SJSA1 (cell line): ENCODE measurements around the gene PDLIM5. TPM values are rescaled to one million over a fixed set of nuclear protein-coding genes. Genes with fewer than 3 reads are reported as not detected.

Source experiments
- DNase-seq, 2 experiments: peaks; one replicate each; pipeline ENCODE4 v3.0.0-alpha.2; 2015 to 2020; ENCODE audit warnings: low spot score in 2 of 2, low read depth in 1 of 2
- H3K27ac ChIP-seq: fragments of 250-450 bp; sonication (Bioruptor Pico); 2 replicates; pipeline ENCODE4 v1.5.1; 2020; ENCODE audit warnings: mild to moderate bottlenecking, moderate library complexity
- H3K27me3 ChIP-seq: fragments of 250-450 bp; sonication (Bioruptor Pico); replicated peaks from 2 replicates; pipeline ENCODE4 v1.5.1; 2020; ENCODE audit warnings: mild to moderate bottlenecking, moderate library complexity
- H3K36me3 ChIP-seq: fragments of 250-450 bp; sonication (Bioruptor Pico); 2 replicates; pipeline ENCODE4 v1.5.1; 2020; ENCODE audit warnings: mild to moderate bottlenecking
- H3K4me1 ChIP-seq: fragments of 250-450 bp; sonication (Bioruptor Pico); replicated peaks from 2 replicates; pipeline ENCODE4 v1.6.1; 2021; ENCODE audit warnings: mild to moderate bottlenecking
- H3K4me3 ChIP-seq: fragments of 250-450 bp; sonication (Bioruptor Pico); 2 replicates; pipeline ENCODE4 v1.5.1; 2020; ENCODE audit warnings: mild to moderate bottlenecking
- H3K9me3 ChIP-seq: fragments of 250-450 bp; sonication (Bioruptor Pico); replicated peaks from 2 replicates; pipeline ENCODE4 v1.5.1; 2020; ENCODE audit warnings: mild to moderate bottlenecking
- total RNA-seq: library from RNA; depleted of rRNA; stranded (reverse); fragments of >200 nt; shearing (Covaris generic); gene quantifications from 2 replicates; pipeline ENCODE4 v1.2.3, GENCODE V29; 2014

PDLIM5 gene
- total RNA-seq, 1 experiment from 2014 or later = 133 TPM

DNA sequence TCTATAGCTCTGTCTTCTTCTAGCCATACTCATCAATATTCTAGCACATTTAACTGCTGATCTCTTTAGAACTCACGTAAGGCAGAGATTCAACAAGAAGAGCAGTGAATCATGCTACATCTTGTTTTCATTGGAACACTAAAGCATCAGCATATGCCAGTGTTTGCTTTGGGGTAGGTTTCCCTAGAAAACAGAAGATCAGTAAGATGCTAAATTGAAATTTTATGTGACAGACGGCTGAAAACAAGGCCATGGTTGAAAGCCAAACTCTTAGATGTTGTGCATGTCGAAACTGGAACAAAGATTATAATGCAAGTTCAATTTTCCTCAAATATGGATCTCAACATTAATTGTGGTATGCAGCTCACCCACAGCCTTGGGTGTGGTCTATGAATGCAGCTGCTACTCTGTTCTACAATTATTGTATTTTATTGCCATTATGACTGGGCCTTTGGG is 107.6 kb downstream of the PDLIM5 start:
- Histone ChIP-seq H3K4me3 (no peak overlapping the region), H3K27me3 (no peaks in the 10 kb centered on the region), H3K9me3 (no peaks in the 10 kb centered on the region), H3K4me1 (peaks cover 50% of the 10 kb centered on the region), H3K36me3 (peaks cover 9% of the 10 kb centered on the region; the same call in 1 of the 2 replicates), H3K27ac (no peak overlapping the region)
- DNase-seq = no peak

DNA sequence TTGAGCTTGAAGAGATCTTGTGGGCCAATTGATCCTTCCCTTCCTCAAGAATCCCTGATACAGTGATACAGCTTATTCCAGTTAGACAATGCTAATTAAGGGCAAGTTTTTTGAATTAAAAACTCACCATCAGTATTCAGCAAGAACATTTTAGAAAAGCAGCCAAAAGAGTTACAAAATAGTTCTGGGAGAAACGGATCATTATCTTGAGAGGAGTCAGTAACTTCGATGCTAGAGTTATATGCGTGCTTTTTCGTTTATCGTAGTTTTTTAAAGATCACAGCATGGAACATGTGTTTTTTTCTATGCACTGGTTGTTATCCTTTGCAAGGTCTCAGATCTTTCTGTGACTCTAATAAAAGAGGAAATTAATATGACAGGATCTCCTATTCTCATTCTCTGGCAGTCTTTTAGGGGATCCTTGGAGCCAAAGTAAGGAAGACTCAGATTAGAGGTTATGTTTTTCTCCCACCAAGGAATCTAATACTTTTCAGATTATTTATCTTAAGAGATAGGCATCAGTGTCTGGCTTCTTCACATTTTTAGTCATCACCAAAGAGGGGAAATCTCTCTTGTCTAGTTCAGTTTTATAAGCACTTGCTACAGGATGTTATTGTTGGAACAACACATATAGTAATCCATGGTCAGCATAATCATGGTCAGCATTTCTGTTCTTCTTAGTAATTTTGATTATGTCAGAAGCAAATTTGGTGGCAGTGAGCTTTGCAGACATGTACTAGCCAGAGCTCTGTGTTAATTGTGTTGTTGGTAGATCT is 109.7 kb downstream of the PDLIM5 start:
- DNase-seq = peak in 1 of 2 experiments; percentile 75
- no peak overlapping the region for H3K4me3 ChIP-seq
- no peaks in the 10 kb centered on the region for H3K9me3 ChIP-seq
- no peaks in the 10 kb centered on the region for H3K27me3 ChIP-seq
- peaks cover 50% of the 10 kb centered on the region for H3K4me1 ChIP-seq
- peaks cover 9% of the 10 kb centered on the region; the same call in 1 of the 2 replicates for H3K36me3 ChIP-seq
- peak overlapping the region; percentile 12 for H3K27ac ChIP-seq

DNA sequence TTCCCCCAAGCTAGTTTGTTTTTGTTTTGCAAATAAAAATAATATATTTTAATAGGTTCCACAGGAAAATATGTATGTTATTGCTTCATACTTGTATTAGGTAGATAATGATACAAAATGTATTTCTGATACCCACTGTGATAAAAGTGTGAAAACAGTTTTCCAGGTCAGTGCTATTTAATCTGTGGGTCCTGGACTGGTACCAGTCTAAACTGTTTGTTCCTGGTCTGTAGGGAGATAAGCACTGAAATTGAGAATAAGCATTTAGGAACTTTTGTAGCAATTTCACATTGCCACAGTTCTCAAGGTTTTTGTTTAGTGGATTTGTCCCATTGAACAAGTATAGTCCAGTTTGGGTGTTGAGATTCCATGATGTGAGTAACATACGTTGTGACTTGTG is 110.5 kb downstream of the PDLIM5 start:
- H3K27me3 ChIP-seq = no peaks in the 10 kb centered on the region
- H3K4me1 ChIP-seq = peaks cover 48% of the 10 kb centered on the region
- H3K36me3 ChIP-seq = peaks cover 9% of the 10 kb centered on the region; the same call in 1 of the 2 replicates
- no peak overlapping the region for H3K4me3 ChIP-seq
- DNase-seq = no peak
- H3K9me3 ChIP-seq = no peaks in the 10 kb centered on the region
- H3K27ac ChIP-seq = no peak overlapping the region

DNA sequence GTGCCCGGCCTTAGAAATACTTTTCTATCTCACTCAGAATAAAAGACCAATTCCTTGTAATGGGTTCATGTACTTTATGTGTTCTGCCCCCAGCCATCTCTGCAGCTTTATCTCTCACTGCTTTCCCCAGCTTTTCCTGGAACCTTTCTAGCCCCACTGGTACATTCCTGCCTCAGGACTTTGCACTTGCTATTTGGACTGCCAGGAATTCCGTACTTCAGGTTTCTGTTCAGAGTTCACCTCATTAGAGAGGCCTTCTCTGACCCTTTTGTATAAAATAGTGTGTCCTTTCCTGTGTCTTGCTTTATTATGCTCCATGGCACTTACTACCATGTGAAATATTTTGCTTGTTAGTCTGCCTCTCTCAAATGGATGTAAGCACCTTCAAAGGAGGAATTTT is 112.5 kb downstream of the PDLIM5 start:
- Histone ChIP-seq H3K27ac (no peak overlapping the region), H3K27me3 (no peaks in the 10 kb centered on the region), H3K9me3 (no peaks in the 10 kb centered on the region), H3K4me3 (no peak overlapping the region), H3K4me1 (peaks cover 35% of the 10 kb centered on the region), H3K36me3 (peaks cover 8% of the 10 kb centered on the region; the same call in 1 of the 2 replicates)
- no peak for DNase-seq

DNA sequence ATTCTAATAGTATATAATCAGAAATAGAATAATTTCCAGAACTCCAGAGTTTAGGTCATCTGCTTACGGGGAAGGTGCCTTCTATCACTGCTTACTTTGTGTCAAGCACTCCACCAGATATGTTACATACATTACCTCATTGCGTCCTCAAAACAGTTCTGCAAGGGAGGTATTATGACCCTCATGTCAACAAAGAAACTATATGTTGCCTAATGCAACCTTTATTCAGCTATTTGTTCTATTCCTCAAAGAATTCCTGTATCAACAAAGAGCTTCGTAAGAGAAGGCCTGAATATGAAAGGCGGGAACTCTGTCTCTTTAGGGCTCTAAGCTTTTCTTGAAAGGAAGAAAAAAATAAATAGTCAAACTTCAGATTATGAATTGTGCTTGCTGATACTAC is 114.7 kb downstream of the PDLIM5 start:
- H3K4me3 ChIP-seq = no peak overlapping the region
- H3K4me1 ChIP-seq = peaks cover 18% of the 10 kb centered on the region
- DNase-seq = no peak
- no peaks in the 10 kb centered on the region for H3K9me3 ChIP-seq
- H3K36me3 ChIP-seq = no peaks in the 10 kb centered on the region
- no peak overlapping the region for H3K27ac ChIP-seq
- no peaks in the 10 kb centered on the region for H3K27me3 ChIP-seq

DNA sequence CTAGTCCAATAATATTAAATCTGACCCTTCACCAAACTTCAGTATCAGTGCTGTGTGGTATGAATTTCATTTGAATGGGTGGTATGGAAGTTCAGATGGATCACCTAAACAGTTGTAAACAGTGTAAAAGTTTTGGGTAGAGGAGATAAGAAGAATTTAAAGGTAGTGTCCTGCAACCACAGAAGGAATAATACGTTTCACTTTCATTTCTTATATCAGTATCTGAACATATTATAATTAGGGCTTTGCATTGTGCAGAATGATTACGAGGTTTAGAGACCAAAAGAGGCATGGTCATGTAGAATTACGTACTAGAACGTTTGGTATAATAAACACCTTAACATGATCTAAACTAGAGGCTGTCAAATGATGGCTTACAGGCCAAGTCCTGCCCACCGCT is 116.1 kb downstream of the PDLIM5 start:
- Histone ChIP-seq H3K9me3 (no peaks in the 10 kb centered on the region), H3K4me1 (peaks cover 5% of the 10 kb centered on the region), H3K4me3 (no peak overlapping the region), H3K27me3 (no peaks in the 10 kb centered on the region), H3K27ac (no peak overlapping the region), H3K36me3 (no peaks in the 10 kb centered on the region)
- no peak for DNase-seq

DNA sequence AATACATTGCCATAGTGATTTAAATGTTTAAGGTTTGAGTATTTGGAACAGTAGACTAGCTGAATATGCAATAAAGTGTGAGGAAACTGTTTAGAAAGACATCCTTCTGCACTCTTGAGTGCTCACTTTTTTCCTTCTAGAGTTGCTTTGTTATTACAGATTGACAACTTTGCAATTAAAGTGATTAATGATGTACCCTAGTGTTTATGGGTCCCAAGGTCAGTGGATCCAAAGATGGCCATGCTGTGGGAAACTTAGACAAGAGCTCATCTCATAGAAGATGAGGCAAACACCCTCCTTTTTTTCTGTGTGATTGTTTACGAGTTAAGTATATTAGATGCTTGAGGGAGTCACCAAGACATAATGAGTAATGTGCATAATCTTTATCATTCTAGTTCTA is 118.8 kb downstream of the PDLIM5 start:
- H3K9me3 ChIP-seq = no peaks in the 10 kb centered on the region
- H3K27ac ChIP-seq = no peak overlapping the region
- H3K4me1 ChIP-seq = peaks cover 8% of the 10 kb centered on the region
- no peak overlapping the region for H3K4me3 ChIP-seq
- peaks cover 3% of the 10 kb centered on the region for H3K36me3 ChIP-seq
- no peaks in the 10 kb centered on the region for H3K27me3 ChIP-seq
- no peak for DNase-seq

DNA sequence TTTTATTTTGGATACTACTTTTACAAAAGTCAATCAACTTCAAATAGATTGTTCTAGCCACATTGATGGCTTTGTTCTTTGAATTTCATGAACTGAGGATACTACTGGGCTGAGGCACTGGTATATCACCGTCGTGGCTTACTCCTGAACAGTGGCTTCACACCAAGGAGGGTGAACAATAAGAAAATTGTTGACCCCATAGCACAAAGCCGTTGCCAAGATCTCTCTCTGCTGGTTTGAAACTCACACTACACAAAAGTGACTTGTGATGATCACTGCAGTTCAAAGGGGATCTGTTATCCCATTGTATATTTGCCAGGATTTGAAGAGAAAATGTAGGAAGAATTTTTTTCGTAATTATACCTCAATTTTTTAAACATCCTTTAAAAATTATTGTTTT is 119.6 kb downstream of the PDLIM5 start:
- Histone ChIP-seq H3K9me3 (no peaks in the 10 kb centered on the region), H3K27me3 (no peaks in the 10 kb centered on the region), H3K36me3 (peaks cover 9% of the 10 kb centered on the region), H3K4me3 (no peak overlapping the region), H3K4me1 (peaks cover 8% of the 10 kb centered on the region), H3K27ac (no peak overlapping the region)
- DNase-seq = no peak

DNA sequence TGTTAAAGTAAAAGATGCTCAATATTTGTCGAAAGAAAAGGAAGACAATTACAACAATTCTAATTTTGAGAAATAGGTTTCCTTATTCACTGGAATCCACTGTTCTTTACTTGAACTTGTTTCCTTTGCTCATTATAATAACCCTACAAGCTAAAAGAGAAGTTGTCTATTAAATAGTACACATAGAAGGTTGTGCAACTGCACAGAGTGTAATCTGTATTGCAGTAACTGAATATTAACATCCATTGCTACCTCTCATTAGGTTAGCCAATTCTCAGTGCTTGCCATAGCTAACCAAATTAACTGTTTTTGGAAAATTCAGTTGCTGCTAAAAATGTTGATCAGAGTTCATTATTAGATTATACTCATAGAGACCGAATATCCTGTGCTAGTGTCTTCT is 120.0 kb downstream of the PDLIM5 start:
- Histone ChIP-seq H3K36me3 (peaks cover 9% of the 10 kb centered on the region), H3K27ac (no peak overlapping the region), H3K9me3 (no peaks in the 10 kb centered on the region), H3K4me1 (peaks cover 8% of the 10 kb centered on the region), H3K27me3 (no peaks in the 10 kb centered on the region), H3K4me3 (no peak overlapping the region)
- DNase-seq = no peak

DNA sequence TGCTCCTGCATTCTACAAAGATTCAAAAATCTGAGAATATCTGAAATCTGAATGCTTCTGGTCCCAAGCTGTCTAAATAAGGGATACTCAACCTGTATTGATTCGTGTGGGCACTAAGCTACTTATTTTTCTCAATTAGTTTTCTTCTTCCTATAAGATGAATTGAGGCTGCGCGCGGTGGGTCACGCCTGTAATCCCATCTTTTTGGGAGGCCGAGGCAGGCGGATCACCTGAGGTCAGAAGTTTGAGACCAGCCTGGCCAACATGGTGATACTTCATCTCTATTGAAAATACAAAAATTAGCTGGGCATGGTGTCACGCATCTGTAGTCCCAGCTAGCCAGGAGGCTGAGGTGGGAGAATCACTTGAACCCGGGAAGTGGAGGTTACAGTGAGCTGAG is 122.3 kb downstream of the PDLIM5 start:
- Histone ChIP-seq H3K4me1 (peaks cover 16% of the 10 kb centered on the region), H3K27me3 (no peaks in the 10 kb centered on the region), H3K9me3 (no peaks in the 10 kb centered on the region), H3K36me3 (peaks cover 9% of the 10 kb centered on the region), H3K27ac (no peak overlapping the region), H3K4me3 (no peak overlapping the region)
- DNase-seq = no peak

DNA sequence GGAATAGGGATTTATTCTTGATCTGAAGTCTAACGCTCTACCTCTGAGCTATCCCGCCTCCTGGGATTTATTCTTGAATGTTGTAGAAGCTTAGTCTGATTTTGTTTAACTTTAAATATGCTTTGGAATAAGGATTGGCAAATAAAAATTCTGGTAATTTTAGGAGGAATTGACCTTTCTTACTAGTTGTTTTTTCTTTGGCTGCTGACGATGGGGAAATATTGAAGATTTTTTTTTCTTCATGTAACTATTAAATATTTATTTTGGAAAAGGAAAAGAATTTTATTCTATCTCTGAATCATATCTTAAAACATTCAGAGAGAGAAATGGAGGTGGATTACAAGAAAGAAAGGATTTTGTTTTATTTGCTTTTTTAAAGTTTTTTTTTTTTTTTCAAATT is 122.9 kb downstream of the PDLIM5 start:
- DNase-seq = no peak
- H3K4me1 ChIP-seq = peaks cover 16% of the 10 kb centered on the region
- H3K27ac ChIP-seq = no peak overlapping the region

DNA sequence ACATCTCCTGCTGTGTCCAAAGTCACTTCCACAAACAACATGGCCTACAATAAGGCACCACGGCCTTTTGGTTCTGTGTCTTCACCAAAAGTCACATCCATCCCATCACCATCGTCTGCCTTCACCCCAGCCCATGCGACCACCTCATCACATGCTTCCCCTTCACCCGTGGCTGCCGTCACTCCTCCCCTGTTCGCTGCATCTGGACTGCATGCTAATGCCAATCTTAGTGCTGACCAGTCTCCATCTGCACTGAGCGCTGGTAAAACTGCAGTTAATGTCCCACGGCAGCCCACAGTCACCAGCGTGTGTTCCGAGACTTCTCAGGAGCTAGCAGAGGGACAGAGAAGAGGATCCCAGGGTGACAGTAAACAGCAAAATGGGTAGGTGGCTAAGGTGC is 123.9 kb downstream of the PDLIM5 start:
- no peak overlapping the region for H3K27ac ChIP-seq
- H3K27me3 ChIP-seq = no peaks in the 10 kb centered on the region
- H3K36me3 ChIP-seq = peaks cover 18% of the 10 kb centered on the region
- no peak for DNase-seq
- H3K4me1 ChIP-seq = peaks cover 12% of the 10 kb centered on the region
- H3K4me3 ChIP-seq = no peak overlapping the region
- no peaks in the 10 kb centered on the region for H3K9me3 ChIP-seq

More for the DNA sequence above, 122.9 kb downstream of the PDLIM5 start:
- H3K27me3 ChIP-seq = no peaks in the 10 kb centered on the region
- H3K9me3 ChIP-seq = no peaks in the 10 kb centered on the region
- H3K36me3 ChIP-seq = peaks cover 13% of the 10 kb centered on the region
- H3K4me3 ChIP-seq = no peak overlapping the region

DNA sequence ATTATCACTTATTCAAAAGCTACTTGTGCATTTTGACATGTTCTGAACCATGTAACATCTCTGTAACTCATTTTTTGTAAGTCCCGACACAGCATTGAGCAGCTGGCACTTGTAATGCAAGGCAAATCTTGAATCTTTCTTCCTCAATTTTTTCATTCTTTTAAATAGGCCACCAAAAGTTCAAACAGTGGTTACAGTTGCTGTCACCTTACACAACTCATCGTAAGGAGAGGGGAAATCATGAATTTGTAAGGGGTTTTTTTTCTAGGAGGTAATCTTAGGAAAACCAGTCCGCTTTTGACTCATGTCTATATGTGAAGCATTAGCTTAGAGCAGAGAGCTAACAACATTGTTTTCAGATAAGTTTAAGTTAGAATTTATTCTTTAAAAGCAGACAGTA is 124.5 kb downstream of the PDLIM5 start:
- Histone ChIP-seq H3K4me1 (peaks cover 14% of the 10 kb centered on the region), H3K27ac (no peak overlapping the region), H3K4me3 (no peak overlapping the region), H3K36me3 (peaks cover 18% of the 10 kb centered on the region), H3K27me3 (no peaks in the 10 kb centered on the region), H3K9me3 (no peaks in the 10 kb centered on the region)
- no peak for DNase-seq

DNA sequence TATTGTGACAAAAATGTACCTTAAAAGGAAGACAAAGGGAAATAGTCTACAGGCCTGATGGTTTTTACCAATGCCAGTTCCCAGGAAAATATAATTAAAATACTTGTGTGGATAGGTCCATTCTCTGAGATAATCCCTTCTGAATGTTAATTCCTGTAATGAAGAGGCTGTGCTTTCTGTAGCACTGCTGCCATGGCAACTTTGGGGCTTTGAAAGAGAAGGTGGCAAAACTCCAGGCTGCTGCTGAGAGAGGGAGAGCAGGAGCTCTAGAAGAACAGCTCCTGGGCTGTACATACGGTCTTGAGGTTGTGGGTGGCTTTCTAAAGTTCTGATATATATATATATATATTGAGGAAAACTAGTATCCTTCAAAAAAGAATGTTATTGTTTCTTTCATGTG is 125.4 kb downstream of the PDLIM5 start:
- H3K4me1 ChIP-seq = peaks cover 21% of the 10 kb centered on the region
- H3K9me3 ChIP-seq = no peaks in the 10 kb centered on the region
- no peaks in the 10 kb centered on the region for H3K27me3 ChIP-seq
- peak in 1 of 2 experiments; percentile 29 for DNase-seq
- peak overlapping the region; percentile 13; the same call in 1 of the 2 replicates for H3K27ac ChIP-seq
- peaks cover 18% of the 10 kb centered on the region for H3K36me3 ChIP-seq
- no peak overlapping the region for H3K4me3 ChIP-seq
